Activated naive CD4-positive, alpha-beta T cell treated with anti-CD3 and anti-CD28 coated beads, Interleukin-2, amount 50 U/mL, for 72 hours (primary cell): ENCODE results near the gene AFAP1. TPM values are rescaled to one million over a fixed set of nuclear protein-coding genes. Genes with fewer than 3 reads are reported as not detected.

Source experiments
- ATAC-seq, 2 donors: fragments of 150-1000 bp; cut with Tn5 transposase; 2 replicates each; pipeline ENCODE4 v1.10.0; 2021; ENCODE audit warnings: mild to moderate bottlenecking in 2 of 2, moderate library complexity in 2 of 2
- DNase-seq, 2 donors: peaks; one replicate each; pipeline ENCODE4 v3.0.0; 2021 to 2022; ENCODE audit warnings: low spot score in 2 of 2
- H3K27ac Mint-ChIP-seq, 2 donors: one replicate each; pipeline ENCODE4 v1.8.0; 2022; ENCODE audit warnings: mild to moderate bottlenecking in 2 of 2, mixed read lengths in 2 of 2
- H3K36me3 Mint-ChIP-seq, 2 donors: one replicate each; pipeline ENCODE4 v1.8.0; 2022; ENCODE audit warnings: mixed read lengths in 2 of 2
- H3K9me3 Mint-ChIP-seq, 2 donors: one replicate each; pipeline ENCODE4 v1.8.0; 2022; ENCODE audit warnings: mixed read lengths in 2 of 2
- total RNA-seq, 2 donors: library from RNA; stranded (reverse); gene quantifications; one replicate each; pipeline ENCODE4 v1.2.3, GENCODE V29; 2022

AFAP1 gene
- total RNA-seq, 2 donors from 2014 or later, result 10.2 to 41.9 TPM

- DNase-seq (no peak), ATAC-seq (no peak)
- Mint-ChIP-seq H3K27ac (peak overlapping the region in 1 of 2 donors; percentile 36), H3K9me3 (peaks cover 0 to 5% of the 10 kb centered on the region in 2 donors), H3K36me3 (peaks cover 0 to 6% of the 10 kb centered on the region in 2 donors)
These were observed 41.3 kb downstream of the AFAP1 start for GRCh38 chr4:7898385-7898784.

DNA sequence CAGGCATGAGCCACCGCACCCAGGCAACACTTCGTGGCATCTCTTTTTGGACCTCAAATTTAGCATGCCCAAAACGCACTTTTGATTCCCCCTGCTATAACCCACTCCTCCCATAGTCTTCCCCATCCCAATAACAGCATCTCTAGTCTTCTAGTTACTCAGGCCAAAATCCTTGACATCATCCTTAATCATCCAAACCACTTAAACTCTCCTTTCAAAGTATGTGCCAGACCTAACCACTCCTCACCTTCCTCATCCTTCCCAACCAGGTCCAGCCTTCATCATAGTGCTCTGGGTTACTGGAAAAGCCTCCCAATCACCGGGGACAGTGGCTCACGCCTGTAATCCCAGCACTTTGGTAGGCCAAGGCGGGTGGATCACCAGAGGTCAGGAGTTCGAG lies 41.9 kb downstream of the AFAP1 start:
- H3K36me3 Mint-ChIP-seq, result peaks cover 0 to 6% of the 10 kb centered on the region in 2 donors
- ATAC-seq (no peak), DNase-seq (no peak)
- H3K9me3 Mint-ChIP-seq, result peaks cover 0 to 5% of the 10 kb centered on the region in 2 donors
- peak overlapping the region in 1 of 2 donors; percentile 91 for H3K27ac Mint-ChIP-seq

GRCh38 chr4:7894677-7895181 lies 44.9 kb downstream of the AFAP1 start:
- peaks cover 0 to 8% of the 10 kb centered on the region in 2 donors for H3K9me3 Mint-ChIP-seq
- peaks cover 0 to 10% of the 10 kb centered on the region in 2 donors for H3K36me3 Mint-ChIP-seq
- ATAC-seq (no peak), DNase-seq (no peak)
- H3K27ac Mint-ChIP-seq, result no peak overlapping the region

DNA sequence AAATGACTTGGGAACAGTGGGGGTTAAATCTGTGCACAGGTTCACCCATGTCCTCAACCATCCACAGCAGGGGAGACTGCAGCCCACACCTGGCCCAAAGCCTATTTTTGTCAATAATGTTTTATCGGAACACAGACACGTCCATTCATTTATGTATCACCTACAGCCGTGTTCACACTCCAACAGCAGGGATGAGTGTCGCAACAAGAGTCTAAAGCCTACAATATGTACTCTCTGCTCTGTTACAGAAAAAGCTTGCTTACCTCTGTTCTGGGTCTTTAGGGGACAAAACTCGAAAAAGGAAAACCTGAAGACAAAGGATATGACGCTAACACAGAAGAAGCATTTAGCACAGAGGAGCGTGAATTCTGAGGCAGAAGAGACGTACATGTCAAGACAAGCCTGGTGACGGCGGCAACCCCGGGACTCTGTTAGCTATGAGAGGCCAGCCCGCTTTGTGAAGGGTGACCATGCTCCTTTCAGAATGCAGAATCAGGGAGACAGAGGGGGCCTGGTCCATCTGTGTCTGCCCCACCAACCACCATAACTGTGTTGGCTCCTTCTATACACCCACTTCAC lies 45.5 kb downstream of the AFAP1 start:
- ATAC-seq, result no peak
- peaks cover 0 to 10% of the 10 kb centered on the region in 2 donors for H3K36me3 Mint-ChIP-seq
- peaks cover 0 to 8% of the 10 kb centered on the region in 2 donors for H3K9me3 Mint-ChIP-seq
- no peak for DNase-seq
- H3K27ac Mint-ChIP-seq, result no peak overlapping the region

- Mint-ChIP-seq H3K36me3 (peaks cover under 1 to 13% of the 10 kb centered on the region in 2 donors), H3K9me3 (peaks cover 0 to 8% of the 10 kb centered on the region in 2 donors), H3K27ac (no peak overlapping the region)
- DNase-seq (no peak), ATAC-seq (no peak)
These were observed 46.1 kb downstream of the AFAP1 start for GRCh38 chr4:7893539-7893938.

- peaks cover 6 to 13% of the 10 kb centered on the region in 2 donors for H3K36me3 Mint-ChIP-seq
- H3K9me3 Mint-ChIP-seq, result peaks cover 5 to 9% of the 10 kb centered on the region in 2 donors
- ATAC-seq (no peak), DNase-seq (no peak)
- H3K27ac Mint-ChIP-seq, result no peak overlapping the region
These were observed 47.2 kb downstream of the AFAP1 start for GRCh38 chr4:7892212-7893019.

- Mint-ChIP-seq H3K27ac (no peak overlapping the region), H3K36me3 (peaks cover 6 to 13% of the 10 kb centered on the region in 2 donors), H3K9me3 (peaks cover 5 to 9% of the 10 kb centered on the region in 2 donors)
- ATAC-seq (no peak), DNase-seq (no peak)
These were observed 48.8 kb downstream of the AFAP1 start for GRCh38 chr4:7890635-7891393.

GRCh38 chr4:7887436-7887835 lies 52.2 kb downstream of the AFAP1 start:
- peaks cover 5 to 9% of the 10 kb centered on the region in 2 donors for H3K9me3 Mint-ChIP-seq
- H3K27ac Mint-ChIP-seq, result no peak overlapping the region
- ATAC-seq (no peak), DNase-seq (no peak)
- H3K36me3 Mint-ChIP-seq, result peaks cover 6 to 13% of the 10 kb centered on the region in 2 donors

DNA sequence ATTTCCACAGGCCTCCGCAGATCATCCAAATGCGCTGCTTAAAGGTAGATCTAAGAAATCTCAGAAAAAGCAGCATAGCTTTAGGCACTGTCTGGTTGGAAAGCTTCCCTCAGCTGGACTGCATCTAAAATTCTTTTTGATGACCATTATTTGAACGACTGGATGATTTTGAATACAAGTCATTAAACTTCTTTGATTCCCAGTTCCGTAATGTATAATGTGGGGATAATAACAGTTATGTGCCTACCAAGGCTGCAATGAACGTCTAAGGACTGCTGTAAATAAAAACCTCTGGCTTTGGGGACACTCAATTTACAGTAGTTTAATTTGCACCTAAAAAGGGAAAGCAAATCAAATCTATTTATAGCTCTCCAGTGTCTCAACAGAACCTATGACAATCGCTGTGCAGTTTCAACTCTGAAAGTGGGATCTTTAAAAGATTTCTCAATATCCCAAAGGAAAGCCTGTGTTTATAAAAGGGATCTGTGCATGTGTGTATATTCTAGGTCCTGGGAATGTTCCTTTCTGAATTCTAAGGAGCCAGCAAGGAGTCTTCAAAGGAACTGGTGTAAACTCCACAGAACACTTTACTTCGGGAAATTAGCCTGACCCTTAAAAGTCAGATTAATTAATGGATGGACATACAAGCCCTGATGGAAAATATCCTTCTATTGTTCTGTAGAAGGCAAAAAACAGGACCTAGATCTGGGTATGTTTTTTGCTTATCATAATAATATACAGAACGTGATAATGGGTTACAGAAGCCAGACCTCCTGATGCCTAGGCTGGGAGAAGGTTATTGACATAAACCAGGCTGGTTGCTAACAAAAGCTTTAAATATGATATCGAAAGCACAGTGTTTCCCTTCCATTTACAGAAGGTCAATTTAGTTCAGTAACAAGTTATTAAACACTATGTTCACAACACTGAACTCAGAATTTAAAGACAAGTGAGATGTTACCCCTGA lies 53.4 kb downstream of the AFAP1 start:
- DNase-seq, result no peak
- no peak for ATAC-seq
- peaks cover 6 to 12% of the 10 kb centered on the region in 2 donors for H3K36me3 Mint-ChIP-seq
- peaks cover 5 to 7% of the 10 kb centered on the region in 2 donors for H3K9me3 Mint-ChIP-seq
- H3K27ac Mint-ChIP-seq, result no peak overlapping the region

DNA sequence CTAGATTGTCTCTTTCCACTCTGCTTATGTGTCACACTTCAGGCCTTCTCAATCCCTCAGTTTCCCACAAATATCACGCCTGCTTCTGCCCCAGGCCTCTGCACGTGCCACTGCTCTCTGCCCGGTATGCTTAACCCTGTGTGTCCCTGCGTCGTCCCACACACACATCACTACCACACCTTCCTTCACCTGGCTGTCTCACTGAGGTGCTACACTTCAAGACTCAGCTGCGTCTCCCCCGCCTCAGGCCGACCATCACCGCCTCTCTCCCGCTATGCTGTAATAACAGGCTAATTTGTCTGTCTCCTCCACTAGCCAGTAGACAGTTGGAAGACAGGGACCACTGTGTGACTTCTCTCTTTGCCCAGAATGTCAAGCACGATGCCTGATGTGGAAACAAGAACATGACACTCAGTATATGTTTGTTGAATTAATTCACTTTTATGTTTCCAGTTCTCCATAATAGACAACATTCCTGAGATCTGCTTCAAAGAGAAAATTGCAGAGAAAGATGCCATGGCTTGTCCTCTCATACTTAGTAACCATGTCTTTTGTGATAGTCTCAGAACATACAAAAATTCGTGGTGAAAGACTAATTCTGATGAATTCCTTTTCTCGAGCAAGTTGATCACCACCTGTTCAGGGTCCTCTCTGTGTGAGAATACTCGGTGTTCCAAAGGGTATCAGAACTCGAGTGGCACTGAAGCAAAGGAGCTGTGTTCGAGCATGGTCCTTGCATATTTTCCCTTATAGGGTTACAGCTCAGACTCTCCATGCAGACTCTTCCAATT lies 54.2 kb downstream of the AFAP1 start:
- peaks cover 5 to 6% of the 10 kb centered on the region in 2 donors for H3K9me3 Mint-ChIP-seq
- ATAC-seq (no peak), DNase-seq (no peak)
- no peak overlapping the region for H3K27ac Mint-ChIP-seq
- H3K36me3 Mint-ChIP-seq, result peaks cover 6 to 17% of the 10 kb centered on the region in 2 donors

DNA sequence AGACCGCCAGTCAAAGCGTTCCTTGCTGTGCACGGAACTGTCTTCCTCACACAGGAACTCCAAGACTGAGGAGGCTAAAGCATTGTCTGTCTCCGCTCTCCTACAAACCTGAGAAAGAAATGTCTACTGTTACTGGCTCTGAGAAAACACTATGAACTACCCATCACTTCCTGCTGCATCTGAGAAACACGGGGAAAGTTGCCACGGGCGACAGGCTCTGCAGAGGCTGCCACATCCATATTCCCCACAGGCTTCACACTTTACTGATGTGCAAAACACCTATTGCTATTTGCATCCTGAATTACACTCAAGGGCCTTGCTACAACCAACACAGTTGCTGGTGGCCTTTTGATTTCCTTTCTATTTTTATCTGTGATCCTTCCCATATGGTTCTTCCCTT lies 59.0 kb downstream of the AFAP1 start:
- Mint-ChIP-seq H3K36me3 (peaks cover 0 to 7% of the 10 kb centered on the region in 2 donors), H3K27ac (peak overlapping the region in 1 of 2 donors; percentile 86), H3K9me3 (no peaks in the 10 kb centered on the region)
- ATAC-seq (no peak), DNase-seq (no peak)

GRCh38 chr4:7879127-7879526 lies 60.5 kb downstream of the AFAP1 start:
- DNase-seq (no peak), ATAC-seq (no peak)
- Mint-ChIP-seq H3K9me3 (no peaks in the 10 kb centered on the region), H3K36me3 (peaks cover 0 to 7% of the 10 kb centered on the region in 2 donors), H3K27ac (no peak overlapping the region)

DNA sequence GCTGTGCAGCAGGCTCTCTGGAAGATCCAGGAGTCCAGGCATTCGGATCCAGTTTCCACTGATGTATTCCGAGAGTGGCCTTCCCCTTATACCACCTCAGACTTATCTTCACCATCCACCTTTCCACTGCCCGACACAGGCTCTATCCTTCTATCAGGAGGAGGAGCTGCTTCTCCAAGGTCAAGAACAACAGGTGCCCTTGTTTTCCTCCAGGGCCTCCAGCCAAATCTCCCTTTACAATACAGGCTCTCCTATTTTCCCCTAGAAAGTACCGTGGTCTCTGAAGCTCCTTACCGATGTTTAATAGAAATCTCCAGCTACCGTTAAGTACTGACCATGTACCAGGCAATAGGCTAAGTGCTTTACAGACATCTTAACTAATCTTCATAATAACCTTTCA lies 61.3 kb downstream of the AFAP1 start:
- Mint-ChIP-seq H3K36me3 (peaks cover 0 to 13% of the 10 kb centered on the region in 2 donors), H3K27ac (peak overlapping the region in 1 of 2 donors; percentile 25), H3K9me3 (no peaks in the 10 kb centered on the region)
- no peak for DNase-seq
- ATAC-seq, result no peak

DNA sequence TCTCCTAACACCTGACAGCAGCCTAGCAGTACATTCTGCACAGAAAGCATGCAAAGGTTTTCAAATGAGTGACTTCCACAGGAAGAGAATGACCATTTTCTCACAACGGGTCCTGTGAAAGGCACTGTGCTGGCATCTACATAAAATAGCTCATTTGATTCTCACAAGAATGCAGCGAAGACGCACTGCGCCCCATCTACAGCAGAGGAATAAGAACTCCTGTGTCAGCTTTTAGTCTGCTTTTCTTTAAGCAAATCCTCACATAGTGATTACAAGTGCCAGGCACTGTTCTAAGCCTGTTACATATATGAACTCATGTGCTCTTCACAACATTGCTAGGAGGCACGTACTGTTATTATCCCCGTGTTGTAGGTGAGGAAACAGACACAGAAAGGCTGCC lies 62.5 kb downstream of the AFAP1 start:
- H3K36me3 Mint-ChIP-seq, result peaks cover 0 to 13% of the 10 kb centered on the region in 2 donors
- H3K27ac Mint-ChIP-seq, result peak overlapping the region in 1 of 2 donors; percentile 62
- no peaks in the 10 kb centered on the region for H3K9me3 Mint-ChIP-seq
- ATAC-seq, result peak; percentile 46 to 51
- no peak for DNase-seq

DNA sequence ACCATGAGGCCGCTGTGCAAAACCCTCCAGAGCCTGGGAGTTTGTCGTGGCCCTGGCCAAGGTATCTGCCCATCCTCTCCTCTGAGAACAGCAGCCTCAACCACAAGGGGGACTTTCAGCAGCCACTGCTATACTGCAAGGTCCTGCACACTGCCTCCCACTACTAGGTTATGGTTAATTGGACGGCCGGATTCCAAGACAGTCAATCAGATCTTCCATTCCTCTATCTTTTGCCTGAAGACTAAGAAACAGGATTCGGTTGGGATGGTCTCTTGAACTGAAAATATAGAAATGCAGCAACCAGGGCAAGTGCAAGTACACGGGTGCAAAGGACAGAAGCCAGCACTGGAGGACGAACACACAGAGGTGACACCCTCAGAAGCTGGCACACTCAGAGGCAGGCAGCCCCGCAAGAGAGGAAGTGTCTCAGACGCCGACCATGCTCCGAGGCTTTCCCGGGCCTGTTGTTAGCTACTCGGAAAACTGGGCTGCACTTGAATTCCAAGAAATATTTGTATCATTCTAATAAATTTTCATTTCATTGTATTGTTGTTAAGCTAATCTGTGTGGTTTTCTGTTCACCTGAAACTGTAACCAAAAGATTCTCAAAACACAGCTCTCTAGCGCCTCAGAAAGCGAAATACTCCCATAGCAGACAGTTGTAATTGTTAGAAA lies 63.3 kb downstream of the AFAP1 start:
- Mint-ChIP-seq H3K36me3 (peaks cover 4 to 17% of the 10 kb centered on the region in 2 donors), H3K27ac (peak overlapping the region in 1 of 2 donors; percentile 68), H3K9me3 (no peaks in the 10 kb centered on the region)
- DNase-seq (no peak), ATAC-seq (peak; percentile 76)
